SK-N-MC (cell line): ENCODE measurements around the gene MYL3.
A peak's percentile ranks its signal among the peaks of the same experiment; 100 is the strongest.

Experiments
- DNase-seq: peaks from one replicate; pipeline ENCODE4 v3.0.0-alpha.2; 2011; ENCODE audit warnings: low read depth, low spot score
- H3K27ac ChIP-seq: fragments of 200-600 bp; sonication (generic); 2 replicates; pipeline ENCODE4 v1.5.1; 2016; ENCODE audit warnings: mixed run types
- H3K36me3 ChIP-seq: fragments of 200-600 bp; sonication (generic); 2 replicates; pipeline ENCODE4 v1.6.1; 2017; ENCODE audit warnings: antibody characterized with exemption, low read length, mixed read lengths; ENCODE audit not compliant: insufficient read depth
- H3K4me3 ChIP-seq: fragments of 200-600 bp; sonication (generic); 2 replicates; pipeline ENCODE4 v1.5.1; 2016
- H3K9ac ChIP-seq: fragments of 200-600 bp; sonication (generic); 2 replicates; pipeline ENCODE4 v1.8.0; 2017; ENCODE audit warnings: mixed run types, mixed read lengths; ENCODE audit not compliant: insufficient read length
- H3K9me3 ChIP-seq: fragments of 200-600 bp; sonication (generic); 2 replicates; pipeline ENCODE4 v1.6.1; 2017; ENCODE audit warnings: low read depth, mild to moderate bottlenecking, antibody characterized with exemption, low read length, moderate library complexity, mixed read lengths
- EZH2 ChIP-seq: fragments of 200-600 bp; sonication (generic); IDR thresholded peaks from one replicate; pipeline ENCODE4 v1.6.1; 2017; ENCODE audit warnings: antibody characterized with exemption
- FOXP2 ChIP-seq: optimal IDR thresholded peaks from 2 replicates; pipeline ENCODE3; 2011; ENCODE audit warnings: mild to moderate bottlenecking, moderate library complexity; ENCODE audit not compliant: insufficient read depth; ENCODE audit errors: extremely low read length, control extremely low read depth
- POLR2AphosphoS5 ChIP-seq: IDR thresholded peaks from 2 replicates; pipeline ENCODE4 v1.6.1; 2012; ENCODE audit warnings: mild to moderate bottlenecking, low read depth, low read length, borderline replicate concordance

The MYL3 gene

GRCh38 chr3:46890132-46890531, 26.9 kb upstream of the MYL3 start:
- H3K9me3 ChIP-seq, result no peaks in the 10 kb centered on the region
- no peak overlapping the region for H3K4me3 ChIP-seq
- no peak overlapping the region for H3K9ac ChIP-seq
- TF ChIP-seq EZH2, result no peak
- no peak for TF ChIP-seq POLR2AphosphoS5
- TF ChIP-seq FOXP2, result no peak
- no peak overlapping the region for H3K27ac ChIP-seq
- H3K36me3 ChIP-seq, result no peaks in the 10 kb centered on the region
- DNase-seq, result no peak

DNA sequence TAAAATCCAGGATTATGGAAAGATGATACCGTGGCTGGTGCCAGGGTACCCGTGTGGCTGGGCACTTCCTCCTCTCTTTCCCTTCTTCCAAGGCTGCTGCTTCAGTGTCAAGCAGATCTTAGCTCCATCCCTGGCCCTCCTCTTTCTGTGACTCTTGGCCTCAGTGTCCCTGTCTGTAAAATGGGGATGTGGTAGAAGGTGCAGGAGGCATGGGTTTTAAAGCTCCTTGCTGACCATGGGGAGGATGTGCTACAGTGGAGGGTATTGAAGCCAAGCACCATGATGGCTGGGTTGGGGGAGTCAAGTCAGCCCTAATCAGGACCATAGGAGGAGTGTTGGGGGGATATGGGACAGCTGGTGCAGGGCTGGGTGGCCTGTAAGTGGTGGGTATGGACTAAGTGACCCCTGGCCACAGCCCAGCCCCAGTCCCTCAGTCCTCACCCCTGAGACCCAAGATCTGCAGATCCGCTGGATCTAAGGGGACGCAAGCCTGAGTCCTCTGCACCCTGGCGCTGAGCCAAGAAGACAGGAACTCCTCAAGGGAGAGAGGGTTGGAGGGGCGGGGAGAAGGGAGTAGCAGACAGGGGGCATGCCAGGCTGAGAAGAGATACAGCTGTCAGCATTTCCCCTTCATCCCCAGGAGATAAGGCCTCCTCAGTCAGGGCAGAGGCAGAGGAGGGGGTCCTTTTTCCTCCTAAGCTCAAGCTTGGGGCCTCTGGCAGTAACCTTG, 26.3 kb upstream of the MYL3 start:
- no peak overlapping the region for H3K9ac ChIP-seq
- no peak for DNase-seq
- TF ChIP-seq POLR2AphosphoS5, result no peak
- H3K4me3 ChIP-seq, result no peak overlapping the region
- no peaks in the 10 kb centered on the region for H3K9me3 ChIP-seq
- no peak overlapping the region for H3K27ac ChIP-seq
- H3K36me3 ChIP-seq, result no peaks in the 10 kb centered on the region

GRCh38 chr3:46888705-46889104, 25.5 kb upstream of the MYL3 start:
- Histone ChIP-seq H3K4me3 (no peak overlapping the region), H3K9me3 (no peaks in the 10 kb centered on the region), H3K9ac (no peak overlapping the region), H3K36me3 (no peaks in the 10 kb centered on the region), H3K27ac (no peak overlapping the region)
- no peak for TF ChIP-seq FOXP2
- no peak for TF ChIP-seq POLR2AphosphoS5
- TF ChIP-seq EZH2, result no peak
- no peak for DNase-seq

GRCh38 chr3:46887980-46888494, 24.8 kb upstream of the MYL3 start:
- TF ChIP-seq POLR2AphosphoS5, result no peak
- no peak for TF ChIP-seq FOXP2
- no peak for TF ChIP-seq EZH2
- Histone ChIP-seq H3K27ac (peak overlapping the region; percentile 60; the same call in 1 of the 2 replicates), H3K4me3 (no peak overlapping the region), H3K36me3 (no peaks in the 10 kb centered on the region), H3K9me3 (no peaks in the 10 kb centered on the region), H3K9ac (no peak overlapping the region)
- DNase-seq, result no peak

DNA sequence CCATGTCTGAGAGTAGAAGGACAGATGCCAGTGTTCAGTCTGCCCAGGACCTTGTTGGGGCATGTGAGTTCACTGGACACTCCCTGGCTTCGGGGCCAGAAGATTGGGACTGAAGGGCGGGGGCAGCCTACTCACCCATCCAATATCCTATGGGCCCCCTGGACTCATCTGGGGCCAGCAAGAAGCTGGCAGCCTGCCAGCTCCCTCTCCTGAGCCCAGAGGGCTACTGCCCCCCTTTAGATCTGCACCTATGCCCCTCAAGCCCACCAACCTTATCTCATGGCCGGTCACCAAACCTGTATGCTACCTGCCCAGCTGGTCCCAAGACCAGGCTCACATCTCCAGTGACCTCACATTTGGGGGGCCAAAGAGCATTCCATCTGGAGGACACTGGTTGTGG, 22.4 kb upstream of the MYL3 start:
- Histone ChIP-seq H3K36me3 (no peaks in the 10 kb centered on the region), H3K27ac (no peak overlapping the region), H3K9ac (no peak overlapping the region), H3K4me3 (no peak overlapping the region), H3K9me3 (no peaks in the 10 kb centered on the region)
- DNase-seq, result no peak
- TF ChIP-seq FOXP2, result no peak
- no peak for TF ChIP-seq POLR2AphosphoS5
- no peak for TF ChIP-seq EZH2

- no peak overlapping the region for H3K9ac ChIP-seq
- TF ChIP-seq EZH2, result no peak
- TF ChIP-seq POLR2AphosphoS5, result no peak
- no peak for TF ChIP-seq FOXP2
- H3K4me3 ChIP-seq, result peak overlapping the region; percentile 77
- DNase-seq, result no peak
- H3K27ac ChIP-seq, result no peak overlapping the region
- H3K9me3 ChIP-seq, result no peaks in the 10 kb centered on the region
- H3K36me3 ChIP-seq, result no peaks in the 10 kb centered on the region
Observed at GRCh38 chr3:46884929-46885328, 21.7 kb upstream of the MYL3 start.

DNA sequence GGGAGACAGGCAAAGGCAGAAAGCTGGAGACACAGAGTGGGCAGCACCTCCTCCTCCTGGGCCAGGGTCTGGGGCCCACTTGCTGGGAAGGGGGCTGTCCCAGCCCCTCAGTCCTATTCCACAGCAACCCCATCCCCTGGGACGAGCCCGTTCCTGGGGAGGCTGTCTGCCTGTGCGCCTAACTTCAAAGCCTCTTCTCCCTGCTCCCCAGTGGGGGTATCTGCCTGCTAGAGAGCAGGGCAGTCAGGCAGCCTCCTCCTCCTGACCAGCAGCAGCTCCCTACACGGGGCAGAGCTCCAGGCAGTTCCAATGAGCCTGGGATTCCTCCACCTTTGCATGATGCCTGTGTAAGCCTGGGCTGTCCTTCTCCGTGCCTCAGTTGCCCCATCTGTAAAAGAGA, 21.2 kb upstream of the MYL3 start:
- peak overlapping the region; percentile 77 for H3K4me3 ChIP-seq
- no peak overlapping the region for H3K9ac ChIP-seq
- no peak for TF ChIP-seq POLR2AphosphoS5
- no peak for TF ChIP-seq FOXP2
- TF ChIP-seq EZH2, result no peak
- no peaks in the 10 kb centered on the region for H3K9me3 ChIP-seq
- no peak overlapping the region for H3K27ac ChIP-seq
- DNase-seq, result no peak
- no peaks in the 10 kb centered on the region for H3K36me3 ChIP-seq

DNA sequence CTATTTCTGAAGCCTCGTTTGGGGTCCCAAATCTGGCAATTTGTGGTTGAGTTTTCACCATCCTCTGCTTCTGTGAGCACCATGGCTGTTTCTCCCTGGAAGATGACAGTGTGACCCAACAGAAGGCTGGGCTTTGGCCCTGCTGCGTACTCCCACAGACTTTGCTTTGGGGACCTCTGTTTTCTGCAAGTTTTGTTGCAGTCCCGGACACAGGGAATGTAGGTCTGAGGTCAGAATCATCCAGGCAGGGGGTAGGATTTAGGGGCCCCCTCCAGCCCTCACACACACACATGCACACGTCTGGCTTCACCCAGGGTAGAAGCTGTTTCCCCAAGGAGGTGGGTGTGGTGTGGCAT, 20.6 kb upstream of the MYL3 start:
- no peak for TF ChIP-seq EZH2
- TF ChIP-seq POLR2AphosphoS5, result no peak
- TF ChIP-seq FOXP2, result no peak
- no peaks in the 10 kb centered on the region for H3K9me3 ChIP-seq
- no peaks in the 10 kb centered on the region for H3K36me3 ChIP-seq
- H3K9ac ChIP-seq, result peak overlapping the region; percentile 53
- peak overlapping the region; percentile 77 for H3K4me3 ChIP-seq
- DNase-seq, result no peak
- H3K27ac ChIP-seq, result no peak overlapping the region

DNA sequence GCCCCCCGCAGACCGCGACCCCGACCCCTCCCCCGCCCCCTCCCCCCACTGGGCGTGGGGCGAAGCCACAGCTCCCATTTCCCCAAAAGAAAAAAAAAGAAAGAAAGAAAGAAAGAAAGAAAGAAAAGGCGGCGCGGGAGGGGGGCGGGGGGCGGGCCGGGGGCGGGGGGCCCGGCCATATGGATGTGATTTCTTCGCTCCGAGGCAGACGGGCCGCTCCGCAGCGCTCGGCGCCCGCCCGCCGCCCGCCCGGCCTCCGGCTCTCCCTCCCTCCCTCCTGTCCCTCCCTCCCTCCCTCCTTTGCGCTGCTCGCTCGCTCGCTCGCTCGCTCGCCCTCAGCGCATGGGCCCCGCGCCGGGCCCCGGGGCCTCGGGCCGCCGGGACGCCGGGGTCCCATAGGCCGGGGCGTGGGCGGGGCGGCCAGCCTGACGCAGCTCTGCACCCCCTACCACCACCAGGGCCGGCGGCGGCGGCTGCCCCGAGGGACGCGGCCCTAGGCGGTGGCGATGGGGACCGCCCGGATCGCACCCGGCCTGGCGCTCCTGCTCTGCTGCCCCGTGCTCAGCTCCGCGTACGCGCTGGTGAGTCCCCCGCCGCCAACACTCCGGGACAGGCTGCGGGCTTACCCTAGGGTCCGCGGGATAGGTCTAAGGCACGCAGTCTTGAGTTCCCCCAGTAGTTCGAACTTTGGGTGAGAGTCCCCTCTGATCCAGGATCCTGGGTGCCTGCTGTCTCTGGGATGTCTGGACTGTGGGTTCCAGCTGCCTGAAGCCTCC, 20.0 kb upstream of the MYL3 start:
- DNase-seq, result no peak
- TF ChIP-seq FOXP2, result no peak
- no peak for TF ChIP-seq EZH2
- TF ChIP-seq POLR2AphosphoS5, result no peak
- Histone ChIP-seq H3K9me3 (no peaks in the 10 kb centered on the region), H3K36me3 (no peaks in the 10 kb centered on the region), H3K27ac (no peak overlapping the region), H3K4me3 (peak overlapping the region; percentile 82), H3K9ac (peak overlapping the region; percentile 53)
